GM19467 (cell line): Measurements from ENCODE around the gene OTUD3.
"Not testable (repeated sequence)": the region's sequence is repeated elsewhere in the genome, so short reads cannot be mapped to it uniquely, and the experiment has no call there.

Experiments used
- ATAC-seq: cut with Tn5 transposase; IDR thresholded peaks from one replicate; pipeline ENCODE4 v1.9.1; 2021; ENCODE audit warnings: mild to moderate bottlenecking, moderate library complexity; ENCODE audit not compliant: unreplicated experiment

The OTUD3 gene

GRCh38 chr1:19909392-19909791, 27.2 kb downstream of the OTUD3 start:
- no peak for ATAC-seq

- ATAC-seq = no peak
Measured at GRCh38 chr1:19909971-19910370, 27.8 kb downstream of the OTUD3 start.

GRCh38 chr1:19910650-19911049, 28.5 kb downstream of the OTUD3 start:
- no peak for ATAC-seq

GRCh38 chr1:19918057-19918456, 35.9 kb downstream of the OTUD3 start:
- ATAC-seq = no peak

GRCh38 chr1:19920132-19920710, 38.0 kb downstream of the OTUD3 start:
- ATAC-seq = no peak

- ATAC-seq = no peak
Measured at GRCh38 chr1:19921310-19921709, 39.1 kb downstream of the OTUD3 start.

GRCh38 chr1:19922015-19922688, 40.0 kb downstream of the OTUD3 start:
- ATAC-seq = no peak

GRCh38 chr1:19923137-19923952, 41.1 kb downstream of the OTUD3 start, which contains the start of gene PLA2G2E:
Gene PLA2G2E (minus strand): TSS chr1:19923617. CDS start chr1:19923559, 58 bp downstream.
- ATAC-seq = no peak

- ATAC-seq = no peak
Measured at GRCh38 chr1:19923953-19924346, 41.8 kb downstream of the OTUD3 start.

- ATAC-seq = no peak
Measured at GRCh38 chr1:19925342-19926070, 43.3 kb downstream of the OTUD3 start.

GRCh38 chr1:19926296-19927129, 44.3 kb downstream of the OTUD3 start:
- ATAC-seq = no peak

- not testable (repeated sequence) for ATAC-seq
Measured at GRCh38 chr1:19927130-19927421, 44.9 kb downstream of the OTUD3 start.

GRCh38 chr1:19932866-19933265, 50.7 kb downstream of the OTUD3 start:
- ATAC-seq = no peak

- no peak for ATAC-seq
Measured at GRCh38 chr1:19934336-19934735, 52.1 kb downstream of the OTUD3 start.

GRCh38 chr1:19936061-19936750, 54.0 kb downstream of the OTUD3 start:
- ATAC-seq = no peak

- ATAC-seq = no peak
Measured at GRCh38 chr1:19938472-19938871, 56.3 kb downstream of the OTUD3 start.

GRCh38 chr1:19940486-19941205, 58.5 kb downstream of the OTUD3 start:
- no peak for ATAC-seq

GRCh38 chr1:19941206-19941568, 59.0 kb downstream of the OTUD3 start:
- no peak for ATAC-seq

GRCh38 chr1:19942088-19942487, 59.9 kb downstream of the OTUD3 start:
- no peak for ATAC-seq
